AG04450 (cell line): ENCODE data around the gene PTGR3. TPM values are rescaled to one million over a fixed set of nuclear protein-coding genes. Genes with fewer than 3 reads are reported as not detected.

Experiments
- CTCF ChIA-PET: fragments of 300-600, 350-600 bp; formaldehyde crosslinking; extraction: SDS; loops from one replicate; lab custom pipeline; 2022; ENCODE audit warnings: antibody characterized with exemption, inconsistent platforms; lab: Charles Lee
- POLR2A ChIA-PET: fragments of 350-600 bp; formaldehyde crosslinking; extraction: SDS; loops from one replicate; lab custom pipeline; 2021; ENCODE audit warnings: antibody characterized with exemption, inconsistent platforms; lab: Yijun Ruan, JAX
- DNase-seq: peaks from one replicate; pipeline ENCODE4 v3.0.0-alpha.2; 2011; ENCODE audit warnings: low read depth, low spot score
- H3K27ac ChIP-seq: one replicate; pipeline ENCODE4 v1.5.1; 2012; ENCODE audit warnings: low read depth, low read length, control low read depth
- H3K27me3 ChIP-seq: one replicate; pipeline ENCODE4 v1.6.0; 2012; ENCODE audit warnings: low read length; ENCODE audit not compliant: control insufficient read depth, insufficient read depth
- H3K4me3 ChIP-seq: 2 replicates; pipeline ENCODE4 v1.5.1; 2011; ENCODE audit warnings: mild to moderate bottlenecking, low read depth, low read length, control low read depth
- H3K9me3 ChIP-seq: 2 replicates; pipeline ENCODE4 v1.5.1; 2012; ENCODE audit warnings: low read length; ENCODE audit not compliant: control insufficient read depth, insufficient read depth
- CTCF ChIP-seq: IDR thresholded peaks from 2 replicates; pipeline ENCODE4 v1.5.1; 2011; ENCODE audit warnings: low read depth, low read length, control low read depth, inconsistent platforms
- polyA plus RNA-seq: library from polyadenylated mRNA; depleted of rRNA; stranded (reverse); fragments of >200 nt; gene quantifications from 2 replicates; pipeline ENCODE4 v1.2.3, GENCODE V29; 2011

PTGR3 gene
- polyA plus RNA-seq, 1 experiment: 30.9 TPM

DNA sequence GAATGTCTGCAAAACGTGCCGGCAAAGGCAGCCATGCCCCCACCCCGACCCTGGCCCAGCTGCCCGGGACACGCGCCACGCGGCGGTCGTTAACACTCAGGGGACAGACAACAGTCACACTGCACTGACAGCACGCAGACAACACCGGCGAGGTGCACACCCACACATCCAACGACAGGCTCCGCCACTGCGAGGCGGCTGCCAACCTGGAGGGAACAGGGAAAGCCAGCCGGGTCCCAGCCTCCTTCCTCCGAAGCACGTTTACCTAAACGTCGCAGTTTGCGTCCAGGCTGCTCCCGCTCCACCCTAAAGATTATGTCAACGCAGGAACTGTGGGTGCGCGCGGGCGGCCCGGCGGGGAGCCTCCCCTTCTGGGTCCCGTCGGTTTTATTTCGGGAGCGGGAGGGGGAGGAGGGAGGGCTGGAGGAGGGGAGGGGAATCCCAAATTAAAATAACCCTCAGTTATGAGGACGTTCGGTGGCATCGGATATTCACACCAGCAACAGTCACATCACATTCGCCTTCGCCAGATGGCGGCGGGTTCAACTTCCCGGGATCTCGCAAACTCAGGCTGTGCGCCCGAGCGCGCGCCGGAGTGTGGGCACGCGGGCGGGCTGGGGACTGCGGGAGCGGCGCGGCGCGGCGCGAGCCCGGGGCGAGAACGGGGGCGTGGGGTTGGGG is 644 bp downstream of the PTGR3 start:
- no peak for DNase-seq
- CTCF ChIA-PET: no interaction called here
- Histone ChIP-seq H3K27me3 (peaks cover 2% of the 10 kb centered on the region), H3K27ac (peak overlapping the region; percentile 68), H3K4me3 (peak overlapping the region; percentile 87), H3K9me3 (no peaks in the 10 kb centered on the region; the same call in 1 of the 2 replicates)
- POLR2A ChIA-PET: no interaction called here
- TF ChIP-seq CTCF: no peak

- ChIA-PET POLR2A (interaction anchor here (0.6 kb wide), 1 partner anchor 245 kb away, joined by 5 read pairs; no protein-coding TSS in a partner anchor), CTCF (no interaction called here)
- peaks cover 2% of the 10 kb centered on the region for H3K27me3 ChIP-seq
These were observed 1.4 kb downstream of the PTGR3 start for GRCh38 chr18:75207310-75208154.

DNA sequence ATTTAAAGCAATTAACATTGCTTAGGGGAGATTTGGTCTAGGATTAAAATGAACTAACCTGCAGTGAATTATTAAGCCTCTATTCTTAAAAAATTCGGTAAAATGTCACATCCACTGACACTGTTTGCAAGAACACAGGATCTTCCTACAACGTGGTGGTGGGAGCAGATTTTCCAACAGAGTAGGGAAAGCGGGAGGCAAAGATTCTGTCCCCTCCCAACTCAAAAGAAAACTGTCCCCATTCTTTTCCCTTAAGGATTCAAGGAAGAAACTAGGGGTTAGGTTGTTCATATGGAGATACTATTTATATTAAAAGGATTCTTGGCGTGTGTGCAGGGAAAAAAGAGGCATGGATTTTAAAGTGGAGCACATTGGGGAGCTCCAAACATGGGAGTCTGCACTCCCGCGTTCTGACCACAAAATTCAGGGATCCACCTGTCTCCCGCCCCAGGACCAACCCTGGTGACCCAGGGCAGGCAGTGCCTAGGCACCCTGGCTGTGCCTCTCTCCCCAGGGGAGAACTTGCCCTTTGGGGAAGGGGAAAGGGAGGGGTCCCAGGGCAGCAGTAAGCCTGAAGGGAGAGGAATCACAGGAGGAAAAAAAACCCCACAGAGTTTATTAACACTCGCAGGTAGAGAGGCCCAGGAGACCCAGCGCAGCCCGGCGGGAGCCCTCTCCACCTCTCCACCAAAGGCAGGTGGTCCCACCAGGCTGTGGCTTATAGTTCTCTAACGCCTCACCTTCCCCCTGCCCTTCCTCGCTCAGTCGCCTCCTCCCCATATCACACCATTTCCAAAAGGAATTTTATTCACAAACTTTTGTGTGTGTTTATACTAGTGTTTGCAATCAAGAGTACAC is 2.3 kb downstream of the PTGR3 start:
- H3K27ac ChIP-seq: peak overlapping the region; percentile 24
- TF ChIP-seq CTCF: no peak
- H3K9me3 ChIP-seq: no peaks in the 10 kb centered on the region; the same call in 1 of the 2 replicates
- H3K27me3 ChIP-seq: peaks cover 2% of the 10 kb centered on the region
- POLR2A ChIA-PET: interaction anchor here (0.6 kb wide), 1 partner anchor 244 kb away, joined by 5 read pairs; no protein-coding TSS in a partner anchor
- peak overlapping the region; percentile 87 for H3K4me3 ChIP-seq
- DNase-seq: no peak
- CTCF ChIA-PET: no interaction called here

More at GRCh38 chr18:75207310-75208154, 1.4 kb downstream of the PTGR3 start:
- H3K4me3 ChIP-seq: peak overlapping the region; percentile 87
- no peak for TF ChIP-seq CTCF
- DNase-seq: no peak
- H3K27ac ChIP-seq: peak overlapping the region; percentile 39
- H3K9me3 ChIP-seq: no peaks in the 10 kb centered on the region; the same call in 1 of the 2 replicates

DNA sequence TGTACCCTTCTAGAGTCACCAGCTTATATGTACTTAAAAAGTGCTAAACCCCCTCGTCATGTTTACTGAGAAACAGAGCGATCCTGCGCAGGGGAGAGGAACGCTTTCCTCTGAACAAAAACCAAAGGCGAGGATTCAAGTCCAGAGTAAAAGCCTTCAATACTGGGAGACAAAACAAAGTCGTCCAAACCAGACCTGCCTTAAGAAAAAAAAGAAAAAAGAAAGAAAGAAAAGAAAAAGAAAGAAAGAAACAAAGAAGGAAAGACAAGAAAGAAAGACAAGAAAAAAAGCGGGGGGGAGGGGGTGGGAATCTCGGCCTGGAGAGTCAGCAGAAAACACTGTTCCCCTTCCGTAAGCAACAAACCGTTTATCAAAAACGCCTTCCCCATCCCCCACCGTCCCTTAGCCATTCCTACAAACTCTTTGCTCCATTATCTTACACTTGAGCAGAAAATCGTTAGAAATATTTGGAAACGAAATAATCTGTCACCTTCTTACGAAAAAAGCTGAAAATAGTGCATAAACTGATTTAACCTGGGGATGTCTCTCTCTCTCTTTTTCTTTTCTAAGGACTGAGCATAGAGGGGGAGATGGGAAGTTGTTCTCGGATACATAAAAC is 3.3 kb downstream of the PTGR3 start:
- TF ChIP-seq CTCF: no peak
- Histone ChIP-seq H3K27ac (no peak overlapping the region), H3K9me3 (no peaks in the 10 kb centered on the region; the same call in 1 of the 2 replicates), H3K4me3 (peak overlapping the region; percentile 57), H3K27me3 (peaks cover 2% of the 10 kb centered on the region)
- ChIA-PET POLR2A (interaction anchor here (0.7 kb wide), 1 partner anchor 292 kb away, joined by 10 read pairs; no protein-coding TSS in a partner anchor), CTCF (no interaction called here)
- DNase-seq: no peak
